Liver (tissue), 9 donors: ENCODE measurements around the gene C21orf58. TPM values are rescaled to one million over a fixed set of nuclear protein-coding genes. Genes with fewer than 3 reads are reported as not detected.

Experiments
- DNase-seq: peaks from one replicate; pipeline ENCODE4 v3.0.0-alpha.2; 2017; ENCODE audit warnings: low spot score
- H3K27ac ChIP-seq, 2 donors: one replicate each; pipeline ENCODE4 v1.7.0; 2013; ENCODE audit warnings: inconsistent platforms in 2 of 2, low read length in 2 of 2, control low read depth in 1 of 2, low read depth in 1 of 2, mild to moderate bottlenecking in 1 of 2
- H3K27me3 ChIP-seq, 4 donors: one replicate each; pipeline versions ENCODE4 v1.6.1 to v1.7.0; 2013; ENCODE audit warnings: low read length in 3 of 4, inconsistent platforms in 1 of 4, mild to moderate bottlenecking in 1 of 4, moderate library complexity in 1 of 4; ENCODE audit not compliant: control insufficient read depth in 4 of 4, insufficient read depth in 4 of 4
- H3K36me3 ChIP-seq, 4 donors: one replicate each; pipeline versions ENCODE4 v1.6.1 to v1.7.0; 2013; ENCODE audit warnings: low read length in 3 of 4, mild to moderate bottlenecking in 3 of 4, low read depth in 1 of 4, moderate library complexity in 1 of 4; ENCODE audit not compliant: control insufficient read depth in 4 of 4, insufficient read depth in 3 of 4
- H3K4me1 ChIP-seq, 4 donors: one replicate each; pipeline versions ENCODE4 v1.6.1 to v1.7.0; 2013; ENCODE audit warnings: low read length in 3 of 4, mild to moderate bottlenecking in 3 of 4, moderate library complexity in 1 of 4; ENCODE audit not compliant: control insufficient read depth in 4 of 4, insufficient read depth in 4 of 4
- H3K4me3 ChIP-seq, 3 donors: one replicate each; pipeline versions ENCODE4 v1.6.1 to v1.7.0; 2013; ENCODE audit warnings: low read length in 3 of 3, control low read depth in 1 of 3, low read depth in 1 of 3, mild to moderate bottlenecking in 1 of 3
- H3K9ac ChIP-seq, 2 donors: one replicate each; pipeline ENCODE4 v1.7.0; 2013; ENCODE audit warnings: low read length in 2 of 2, mild to moderate bottlenecking in 2 of 2, moderate library complexity in 2 of 2, control low read depth in 1 of 2, low read depth in 1 of 2
- H3K9me3 ChIP-seq, 4 donors: one replicate each; pipeline versions ENCODE4 v1.6.1 to v1.7.0; 2013; ENCODE audit warnings: low read length in 3 of 4; ENCODE audit not compliant: control insufficient read depth in 4 of 4
- EGR1 ChIP-seq, 2 donors: IDR thresholded peaks; 2 replicates each; pipeline ENCODE4 v1.6.1; 2016 to 2018; ENCODE audit warnings: antibody characterized with exemption in 2 of 2, low read depth in 2 of 2
- FOXA1 ChIP-seq: IDR thresholded peaks from 2 replicates; pipeline ENCODE4 v1.6.1; 2016; ENCODE audit warnings: antibody characterized with exemption
- FOXA2 ChIP-seq: IDR thresholded peaks from 2 replicates; pipeline ENCODE4 v1.6.1; 2016; ENCODE audit warnings: antibody characterized with exemption
- GABPA ChIP-seq, 2 donors: IDR thresholded peaks in 1 of 2; conservative IDR thresholded peaks in 1 of 2; 2 replicates each; pipeline ENCODE4 v1.6.1; 2016; ENCODE audit warnings: antibody characterized with exemption in 2 of 2, mild to moderate bottlenecking in 1 of 2, moderate library complexity in 1 of 2
- HNF4A ChIP-seq, 2 donors: conservative IDR thresholded peaks; 2 replicates each; pipeline ENCODE4 v1.6.1; 2016; ENCODE audit warnings: antibody characterized with exemption in 2 of 2, mild to moderate bottlenecking in 2 of 2
- HNF4G ChIP-seq: IDR thresholded peaks from 2 replicates; pipeline ENCODE4 v1.6.1; 2016; ENCODE audit warnings: antibody characterized with exemption
- JUND ChIP-seq, 2 donors: IDR thresholded peaks; 2 replicates each; pipeline ENCODE4 v1.6.1; 2016; ENCODE audit warnings: antibody characterized with exemption in 2 of 2
- NR2F2 ChIP-seq: IDR thresholded peaks from 2 replicates; pipeline ENCODE4 v1.6.1; 2016; ENCODE audit warnings: antibody characterized with exemption
- RAD21 ChIP-seq, 2 donors: IDR thresholded peaks; 2 replicates each; pipeline ENCODE4 v1.6.1; 2016; ENCODE audit warnings: antibody characterized with exemption in 2 of 2, mild to moderate bottlenecking in 2 of 2
- RXRA ChIP-seq, 2 donors: IDR thresholded peaks; 2 replicates each; pipeline ENCODE4 v1.6.1; 2017 to 2018; ENCODE audit warnings: antibody characterized with exemption in 2 of 2, mild to moderate bottlenecking in 1 of 2
- SP1 ChIP-seq: IDR thresholded peaks from 2 replicates; pipeline ENCODE4 v1.6.1; 2018; ENCODE audit warnings: antibody characterized with exemption, mild to moderate bottlenecking
- TAF1 ChIP-seq: conservative IDR thresholded peaks from 2 replicates; pipeline ENCODE4 v1.6.1; 2016; ENCODE audit warnings: antibody characterized with exemption, mild to moderate bottlenecking
- YY1 ChIP-seq: IDR thresholded peaks from 2 replicates; pipeline ENCODE4 v1.6.1; 2016; ENCODE audit warnings: antibody characterized with exemption, mild to moderate bottlenecking
- WGBS: extraction: QIAGEN DNeasy Blood & Tissue Kit; methylation state at CpG from one replicate; pipeline ENCODE4 v1.1.7; 2013; 5-methylcytosine and 5-hydroxymethylcytosine counted together
- polyA plus RNA-seq, 2 donors: library from polyadenylated mRNA; stranded (reverse) in 1 of 2; unstranded in 1 of 2; fragments of 200-250 nt in 1 of 2; fragments of >200 nt in 1 of 2; fragmentation: Nextera tagmentation in 1 of 2; extraction: Ambion mirVana in 1 of 2; gene quantifications; one replicate each; pipeline versions ENCODE4 v1.2.1 to v1.2.3, GENCODE V29; 2013 to 2015
- total RNA-seq, 2 donors: library from RNA; depleted of rRNA; stranded (reverse); fragments of >200 nt; gene quantifications; one replicate each; pipeline ENCODE4 v1.2.3, GENCODE V29; 2014
- TF ChIP-seq, protein P1 (sequence below): IDR thresholded peaks from 2 replicates; pipeline ENCODE4 v1.6.1; 2016; ENCODE audit warnings: antibody characterized with exemption, mild to moderate bottlenecking
- TF ChIP-seq, protein P2 (sequence below): IDR thresholded peaks from 2 replicates; pipeline ENCODE4 v1.6.1; 2016; ENCODE audit warnings: antibody characterized with exemption
- TF ChIP-seq, protein P3 (sequence below): IDR thresholded peaks from 2 replicates; pipeline ENCODE4 v1.6.1; 2016; ENCODE audit warnings: antibody characterized with exemption
- TF ChIP-seq, protein P4 (sequence below): IDR thresholded peaks from 2 replicates; pipeline ENCODE4 v1.6.1; 2016; ENCODE audit warnings: antibody characterized with exemption
- TF ChIP-seq, protein P5 (sequence below): fragments of 150-350 bp; IDR thresholded peaks from 2 replicates; pipeline ENCODE4 v1.5.1; 2017; ENCODE audit warnings: improper control_type of control experiment, low read depth, low read length; ENCODE audit not compliant: missing input control
- donor health status: healthy.
- donor health status: healthy.
- donor health status: healthy.
- donor health status: healthy.
- donor health status: healthy.

C21orf58 gene
- total and polyA plus RNA-seq, 4 donors, result 0.59 to 17.7 (median 0.68) TPM

DNA sequence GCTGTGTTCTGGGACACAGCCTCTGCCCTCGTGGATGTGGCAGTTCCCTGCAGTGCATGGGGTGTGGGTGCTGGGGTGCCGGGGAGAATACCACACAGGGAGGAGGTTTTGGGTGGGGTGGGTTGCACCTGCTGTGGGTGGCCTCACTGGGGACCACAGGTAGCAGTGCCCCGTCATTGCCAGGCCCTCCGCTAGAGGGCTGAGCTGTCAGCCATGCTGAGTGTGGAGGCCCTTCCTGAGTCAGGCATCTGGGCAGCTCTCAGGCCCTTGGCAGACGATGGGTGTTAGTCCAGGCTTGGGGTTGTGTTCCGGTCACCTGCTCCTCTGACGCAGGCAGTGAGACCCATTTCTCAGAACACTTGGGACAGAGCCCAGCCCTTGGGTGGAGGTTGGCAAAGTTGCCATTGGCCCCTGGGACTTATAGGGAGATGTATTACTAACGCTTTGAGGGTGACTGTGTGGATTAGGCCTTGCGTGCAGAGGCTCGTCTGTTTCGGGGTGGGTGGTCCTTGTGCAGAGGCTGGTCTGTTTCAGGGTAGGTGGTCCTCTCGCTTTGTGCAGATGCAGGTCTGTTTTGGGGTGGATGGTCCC lies 24.2 kb upstream of the C21orf58 start:
- Histone ChIP-seq H3K27me3 (no peaks in the 10 kb centered on the region), H3K9ac (no peak overlapping the region), H3K36me3 (peaks cover 10 to 59% (median 31%) of the 10 kb centered on the region in 4 donors), H3K27ac (no peak overlapping the region), H3K4me1 (no peaks in the 10 kb centered on the region), H3K4me3 (no peak overlapping the region), H3K9me3 (no peaks in the 10 kb centered on the region)
- no peak for DNase-seq
- TF ChIP-seq, protein P1, sequence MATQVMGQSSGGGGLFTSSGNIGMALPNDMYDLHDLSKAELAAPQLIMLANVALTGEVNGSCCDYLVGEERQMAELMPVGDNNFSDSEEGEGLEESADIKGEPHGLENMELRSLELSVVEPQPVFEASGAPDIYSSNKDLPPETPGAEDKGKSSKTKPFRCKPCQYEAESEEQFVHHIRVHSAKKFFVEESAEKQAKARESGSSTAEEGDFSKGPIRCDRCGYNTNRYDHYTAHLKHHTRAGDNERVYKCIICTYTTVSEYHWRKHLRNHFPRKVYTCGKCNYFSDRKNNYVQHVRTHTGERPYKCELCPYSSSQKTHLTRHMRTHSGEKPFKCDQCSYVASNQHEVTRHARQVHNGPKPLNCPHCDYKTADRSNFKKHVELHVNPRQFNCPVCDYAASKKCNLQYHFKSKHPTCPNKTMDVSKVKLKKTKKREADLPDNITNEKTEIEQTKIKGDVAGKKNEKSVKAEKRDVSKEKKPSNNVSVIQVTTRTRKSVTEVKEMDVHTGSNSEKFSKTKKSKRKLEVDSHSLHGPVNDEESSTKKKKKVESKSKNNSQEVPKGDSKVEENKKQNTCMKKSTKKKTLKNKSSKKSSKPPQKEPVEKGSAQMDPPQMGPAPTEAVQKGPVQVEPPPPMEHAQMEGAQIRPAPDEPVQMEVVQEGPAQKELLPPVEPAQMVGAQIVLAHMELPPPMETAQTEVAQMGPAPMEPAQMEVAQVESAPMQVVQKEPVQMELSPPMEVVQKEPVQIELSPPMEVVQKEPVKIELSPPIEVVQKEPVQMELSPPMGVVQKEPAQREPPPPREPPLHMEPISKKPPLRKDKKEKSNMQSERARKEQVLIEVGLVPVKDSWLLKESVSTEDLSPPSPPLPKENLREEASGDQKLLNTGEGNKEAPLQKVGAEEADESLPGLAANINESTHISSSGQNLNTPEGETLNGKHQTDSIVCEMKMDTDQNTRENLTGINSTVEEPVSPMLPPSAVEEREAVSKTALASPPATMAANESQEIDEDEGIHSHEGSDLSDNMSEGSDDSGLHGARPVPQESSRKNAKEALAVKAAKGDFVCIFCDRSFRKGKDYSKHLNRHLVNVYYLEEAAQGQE, result no peak
- TF ChIP-seq HNF4G (no peak), GABPA (IDR thresholded peaks at IDR 0.05 in 1 of 2, conservative IDR thresholded peaks at IDR 0.05 in 1 of 2) (no peak), NR2F2 (no peak), SP1 (no peak), FOXA1 (no peak), RAD21 (IDR thresholded peaks at IDR 0.05) (no peak), YY1 (no peak), JUND (IDR thresholded peaks at IDR 0.05) (no peak), FOXA2 (no peak), RXRA (IDR thresholded peaks at IDR 0.05) (no peak), EGR1 (IDR thresholded peaks at IDR 0.05; ENCODE audit: low read depth in 2 of 2) (no peak), TAF1 (no peak), HNF4A (conservative IDR thresholded peaks at IDR 0.05) (no peak)
- TF ChIP-seq, protein P2, sequence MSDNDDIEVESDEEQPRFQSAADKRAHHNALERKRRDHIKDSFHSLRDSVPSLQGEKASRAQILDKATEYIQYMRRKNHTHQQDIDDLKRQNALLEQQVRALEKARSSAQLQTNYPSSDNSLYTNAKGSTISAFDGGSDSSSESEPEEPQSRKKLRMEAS, result no peak
- TF ChIP-seq, protein P3, sequence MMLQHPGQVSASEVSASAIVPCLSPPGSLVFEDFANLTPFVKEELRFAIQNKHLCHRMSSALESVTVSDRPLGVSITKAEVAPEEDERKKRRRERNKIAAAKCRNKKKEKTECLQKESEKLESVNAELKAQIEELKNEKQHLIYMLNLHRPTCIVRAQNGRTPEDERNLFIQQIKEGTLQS, result no peak
- TF ChIP-seq, protein P4, sequence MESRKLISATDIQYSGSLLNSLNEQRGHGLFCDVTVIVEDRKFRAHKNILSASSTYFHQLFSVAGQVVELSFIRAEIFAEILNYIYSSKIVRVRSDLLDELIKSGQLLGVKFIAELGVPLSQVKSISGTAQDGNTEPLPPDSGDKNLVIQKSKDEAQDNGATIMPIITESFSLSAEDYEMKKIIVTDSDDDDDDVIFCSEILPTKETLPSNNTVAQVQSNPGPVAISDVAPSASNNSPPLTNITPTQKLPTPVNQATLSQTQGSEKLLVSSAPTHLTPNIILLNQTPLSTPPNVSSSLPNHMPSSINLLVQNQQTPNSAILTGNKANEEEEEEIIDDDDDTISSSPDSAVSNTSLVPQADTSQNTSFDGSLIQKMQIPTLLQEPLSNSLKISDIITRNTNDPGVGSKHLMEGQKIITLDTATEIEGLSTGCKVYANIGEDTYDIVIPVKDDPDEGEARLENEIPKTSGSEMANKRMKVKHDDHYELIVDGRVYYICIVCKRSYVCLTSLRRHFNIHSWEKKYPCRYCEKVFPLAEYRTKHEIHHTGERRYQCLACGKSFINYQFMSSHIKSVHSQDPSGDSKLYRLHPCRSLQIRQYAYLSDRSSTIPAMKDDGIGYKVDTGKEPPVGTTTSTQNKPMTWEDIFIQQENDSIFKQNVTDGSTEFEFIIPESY, result no peak
- TF ChIP-seq, protein P5, sequence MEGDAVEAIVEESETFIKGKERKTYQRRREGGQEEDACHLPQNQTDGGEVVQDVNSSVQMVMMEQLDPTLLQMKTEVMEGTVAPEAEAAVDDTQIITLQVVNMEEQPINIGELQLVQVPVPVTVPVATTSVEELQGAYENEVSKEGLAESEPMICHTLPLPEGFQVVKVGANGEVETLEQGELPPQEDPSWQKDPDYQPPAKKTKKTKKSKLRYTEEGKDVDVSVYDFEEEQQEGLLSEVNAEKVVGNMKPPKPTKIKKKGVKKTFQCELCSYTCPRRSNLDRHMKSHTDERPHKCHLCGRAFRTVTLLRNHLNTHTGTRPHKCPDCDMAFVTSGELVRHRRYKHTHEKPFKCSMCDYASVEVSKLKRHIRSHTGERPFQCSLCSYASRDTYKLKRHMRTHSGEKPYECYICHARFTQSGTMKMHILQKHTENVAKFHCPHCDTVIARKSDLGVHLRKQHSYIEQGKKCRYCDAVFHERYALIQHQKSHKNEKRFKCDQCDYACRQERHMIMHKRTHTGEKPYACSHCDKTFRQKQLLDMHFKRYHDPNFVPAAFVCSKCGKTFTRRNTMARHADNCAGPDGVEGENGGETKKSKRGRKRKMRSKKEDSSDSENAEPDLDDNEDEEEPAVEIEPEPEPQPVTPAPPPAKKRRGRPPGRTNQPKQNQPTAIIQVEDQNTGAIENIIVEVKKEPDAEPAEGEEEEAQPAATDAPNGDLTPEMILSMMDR, result no peak
- WGBS, result 85% methylated on average over 12 of the region's 12 CpGs
